ENCODE results near the gene NSG2.

Gene NSG2

GRCh38 chr5:174155281-174155680 is 109.8 kb downstream of the NSG2 start:
- no peak for DNase-seq

DNA sequence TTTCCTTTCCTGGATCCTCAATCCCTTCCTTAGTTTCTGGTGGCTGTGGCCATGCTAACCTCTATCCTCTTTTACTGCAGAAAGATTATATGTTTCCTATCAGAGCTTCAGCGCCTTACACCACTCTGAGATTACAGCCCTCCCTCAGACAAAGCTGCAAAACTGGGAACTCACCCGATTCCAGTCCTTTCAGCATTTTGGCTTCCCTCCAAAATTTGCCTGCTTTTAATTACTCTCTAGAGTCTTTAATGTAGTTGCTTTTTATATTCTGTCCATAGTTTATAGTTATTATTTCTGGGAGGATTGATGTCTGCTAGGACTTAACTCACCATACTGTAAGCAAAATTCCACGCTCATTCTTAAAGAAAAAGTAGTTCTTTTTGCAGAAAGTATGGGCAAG is 110.2 kb downstream of the NSG2 start:
- no peak for DNase-seq

DNA sequence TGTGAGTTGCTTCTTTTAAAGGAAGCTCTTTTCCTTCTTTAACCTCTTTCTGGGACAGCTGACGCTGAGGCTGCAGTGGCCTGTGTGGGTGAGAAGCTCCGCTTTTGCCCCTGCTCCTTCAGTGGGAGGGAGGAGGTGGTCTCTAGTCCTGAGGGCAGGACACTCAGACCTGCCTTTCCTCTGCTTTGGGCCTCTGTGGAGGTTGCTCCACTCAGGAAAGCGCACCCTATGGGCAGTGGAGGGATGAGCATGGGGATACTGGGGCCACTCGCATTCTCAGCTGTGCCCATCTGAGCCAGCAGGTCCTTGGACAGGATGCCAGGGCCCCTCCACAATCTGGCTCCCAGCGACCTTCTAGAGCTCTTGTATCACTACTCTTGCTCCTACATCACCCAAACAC is 111.5 kb downstream of the NSG2 start:
- DNase-seq, result no peak

Data from SIG-M5 (cell line).